Prostate gland (tissue), 2 donors: Measurements from ENCODE around the gene PDE4D.

Source experiments
- POLR2A ChIP-seq: fragments of 450-650 bp; IDR thresholded peaks from one replicate; pipeline ENCODE4 v1.6.1; 2016; ENCODE audit warnings: antibody characterized with exemption, mild to moderate bottlenecking
- TF ChIP-seq, protein P1 (sequence below), 4 experiments: fragments of 200-600 bp in 2 of 4; fragments of 450-650 bp in 2 of 4; sonication (generic) in 2 of 4; IDR thresholded peaks; 1 replicate in 3 of 4; 2 replicates in 1 of 4; pipeline ENCODE4 v1.5.1; 2016 to 2019; ENCODE audit warnings: antibody characterized with exemption in 4 of 4, mild to moderate bottlenecking in 2 of 4, moderate library complexity in 2 of 4

DNA sequence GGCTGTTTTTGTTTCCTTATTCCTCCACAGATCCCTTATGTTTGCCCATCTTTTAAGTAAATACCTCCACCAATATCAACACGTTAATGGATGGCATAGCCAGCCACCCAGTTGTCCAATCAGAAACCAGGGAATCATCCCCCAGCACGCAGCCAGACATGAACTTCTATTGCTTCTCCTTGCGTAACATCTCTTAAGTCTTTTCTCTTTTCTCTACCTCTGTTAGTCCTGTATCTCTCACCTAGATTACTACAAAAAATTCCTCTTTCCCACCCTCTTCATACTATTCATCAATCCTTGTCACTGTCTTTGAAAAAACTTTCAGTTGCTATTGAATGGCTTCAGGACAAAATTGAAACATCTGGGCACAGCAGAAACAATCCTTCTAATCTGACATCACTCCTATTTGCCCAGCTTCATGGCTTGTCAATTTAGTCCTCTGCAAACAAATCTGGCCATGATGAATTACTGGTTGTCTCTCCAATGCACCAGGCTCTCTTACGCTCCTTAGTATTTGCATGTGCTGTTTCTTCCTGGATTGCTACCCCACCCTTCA is 961.4 kb downstream of the PDE4D start:
- TF ChIP-seq, protein P1, sequence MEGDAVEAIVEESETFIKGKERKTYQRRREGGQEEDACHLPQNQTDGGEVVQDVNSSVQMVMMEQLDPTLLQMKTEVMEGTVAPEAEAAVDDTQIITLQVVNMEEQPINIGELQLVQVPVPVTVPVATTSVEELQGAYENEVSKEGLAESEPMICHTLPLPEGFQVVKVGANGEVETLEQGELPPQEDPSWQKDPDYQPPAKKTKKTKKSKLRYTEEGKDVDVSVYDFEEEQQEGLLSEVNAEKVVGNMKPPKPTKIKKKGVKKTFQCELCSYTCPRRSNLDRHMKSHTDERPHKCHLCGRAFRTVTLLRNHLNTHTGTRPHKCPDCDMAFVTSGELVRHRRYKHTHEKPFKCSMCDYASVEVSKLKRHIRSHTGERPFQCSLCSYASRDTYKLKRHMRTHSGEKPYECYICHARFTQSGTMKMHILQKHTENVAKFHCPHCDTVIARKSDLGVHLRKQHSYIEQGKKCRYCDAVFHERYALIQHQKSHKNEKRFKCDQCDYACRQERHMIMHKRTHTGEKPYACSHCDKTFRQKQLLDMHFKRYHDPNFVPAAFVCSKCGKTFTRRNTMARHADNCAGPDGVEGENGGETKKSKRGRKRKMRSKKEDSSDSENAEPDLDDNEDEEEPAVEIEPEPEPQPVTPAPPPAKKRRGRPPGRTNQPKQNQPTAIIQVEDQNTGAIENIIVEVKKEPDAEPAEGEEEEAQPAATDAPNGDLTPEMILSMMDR (IDR thresholded peaks at IDR 0.05): no peak
- TF ChIP-seq POLR2A: no peak
